NCI-H510A treated with DMSO at 0.1 percent for 48 hours (cell line): ENCODE results near the gene TNFRSF4.

Experiments
- DNase-seq: peaks from one replicate; lab custom pipeline; 2025; lab: John Stamatoyannopoulos, UW

The TNFRSF4 gene

GRCh38 chr1:1245178-1245816, 31.3 kb upstream of the TNFRSF4 start:
- DNase-seq, result no peak

- DNase-seq, result no peak
These were observed 30.3 kb upstream of the TNFRSF4 start for GRCh38 chr1:1244192-1244811.

GRCh38 chr1:1243807-1244191, 29.8 kb upstream of the TNFRSF4 start:
- no peak for DNase-seq

- no peak for DNase-seq
These were observed 29.3 kb upstream of the TNFRSF4 start for GRCh38 chr1:1243266-1243660.

- DNase-seq, result no peak
These were observed 28.7 kb upstream of the TNFRSF4 start for GRCh38 chr1:1242461-1243265.

GRCh38 chr1:1241588-1242219, 27.8 kb upstream of the TNFRSF4 start:
- no peak for DNase-seq

- DNase-seq, result no peak
These were observed 27.1 kb upstream of the TNFRSF4 start for GRCh38 chr1:1240822-1241587.

GRCh38 chr1:1240348-1240732, 26.4 kb upstream of the TNFRSF4 start:
- no peak for DNase-seq

- DNase-seq, result no peak
These were observed 25.8 kb upstream of the TNFRSF4 start for GRCh38 chr1:1239614-1240347.

GRCh38 chr1:1239227-1239613, 25.3 kb upstream of the TNFRSF4 start:
- no peak for DNase-seq

- DNase-seq, result no peak
These were observed 24.8 kb upstream of the TNFRSF4 start for GRCh38 chr1:1238702-1239178.

GRCh38 chr1:1237874-1238701, 24.1 kb upstream of the TNFRSF4 start:
- no peak for DNase-seq

GRCh38 chr1:1236945-1237873, 23.3 kb upstream of the TNFRSF4 start:
- no peak for DNase-seq

- DNase-seq, result peak; percentile 87
These were observed 22.3 kb upstream of the TNFRSF4 start for GRCh38 chr1:1236176-1236763.

GRCh38 chr1:1235016-1235744, 21.2 kb upstream of the TNFRSF4 start:
- DNase-seq, result no peak

- no peak for DNase-seq
These were observed 20.3 kb upstream of the TNFRSF4 start for GRCh38 chr1:1234180-1234808.

- no peak for DNase-seq
These were observed 19.6 kb upstream of the TNFRSF4 start for GRCh38 chr1:1233567-1233892.
